Measurements from ENCODE around the gene PCDHGA10. TPM values are rescaled to one million over a fixed set of nuclear protein-coding genes. Genes with fewer than 3 reads are reported as not detected.
"Not testable (repeated sequence)": the region's sequence is repeated elsewhere in the genome, so short reads cannot be mapped to it uniquely, and the experiment has no call there.

The PCDHGA10 gene
- total and polyA plus RNA-seq, 3 donors from 2014 or later, result 1.2 to 11.7 (median 11.3) TPM

- no peaks in the 10 kb centered on the region for H3K9me3 ChIP-seq
- no peak for TF ChIP-seq CTCF (IDR thresholded peaks at IDR 0.05)
- TF ChIP-seq POLR2A (IDR thresholded peaks at IDR 0.05), result no peak
- H3K27ac ChIP-seq, result no peak overlapping the region
- H3K4me1 ChIP-seq, result no peaks in the 10 kb centered on the region
- no peak overlapping the region for H3K4me3 ChIP-seq
- intact Hi-C loops (cut with DNase I; ENCODE audit: low total_unique reads), result no loop called here
- no peak for DNase-seq
- WGBS, 2 donors, result 31 to 42% methylated on average over 10 of the region's 10 CpGs
- no peaks in the 10 kb centered on the region for H3K27me3 ChIP-seq
- H3K36me3 ChIP-seq (ENCODE audit: low read depth, missing control alignments), result no peaks in the 10 kb centered on the region
These were observed 24.1 kb upstream of the PCDHGA10 start for GRCh38 chr5:141388661-141389060.

- no peak overlapping the region for H3K27ac ChIP-seq
- no peak overlapping the region for H3K4me3 ChIP-seq
- H3K4me1 ChIP-seq, result no peaks in the 10 kb centered on the region
- H3K27me3 ChIP-seq, result no peaks in the 10 kb centered on the region
- no peaks in the 10 kb centered on the region for H3K36me3 ChIP-seq (ENCODE audit: low read depth, missing control alignments)
- TF ChIP-seq POLR2A (IDR thresholded peaks at IDR 0.05), result no peak
- TF ChIP-seq CTCF (IDR thresholded peaks at IDR 0.05), result no peak
- no peaks in the 10 kb centered on the region for H3K9me3 ChIP-seq
- WGBS, 2 donors, result 33 to 35% methylated on average over 23 to 73 of the region's 77 CpGs
- DNase-seq, result no peak
- intact Hi-C loops (cut with DNase I; ENCODE audit: low total_unique reads), result no loop called here
These were observed 23.4 kb upstream of the PCDHGA10 start for GRCh38 chr5:141389153-141390042.

GRCh38 chr5:141392429-141393198 lies 20.2 kb upstream of the PCDHGA10 start, which contains the start of gene PCDHGA8:
Gene PCDHGA8, plus strand, starts transcription at chr5:141392633. Its CDS starts 181 bp downstream, at chr5:141392814.
- DNase-seq, result no peak
- H3K4me1 ChIP-seq, result no peaks in the 10 kb centered on the region
- no peak within 1 kb of the TSS for H3K27ac ChIP-seq
- 25 to 28% methylated on average over 33 to 38 of the region's 38 CpGs for WGBS, 2 donors
- H3K9me3 ChIP-seq, result no peaks in the 10 kb centered on the region
- peak within 1 kb of the TSS in 1 of 2 donors; percentile 38 for H3K4me3 ChIP-seq
- H3K27me3 ChIP-seq, result no peaks in the 10 kb centered on the region
- TF ChIP-seq POLR2A (IDR thresholded peaks at IDR 0.05) (no peak), CTCF (IDR thresholded peaks at IDR 0.05) (no peak)
- no peaks in the 10 kb centered on the region for H3K36me3 ChIP-seq (ENCODE audit: low read depth, missing control alignments)
- intact Hi-C loops (cut with DNase I; ENCODE audit: low total_unique reads), result no loop called here

GRCh38 chr5:141393267-141393666 lies 19.5 kb upstream of the PCDHGA10 start:
- 24 to 33% methylated on average over 21 of the region's 21 CpGs for WGBS, 2 donors

GRCh38 chr5:141394401-141395187 lies 18.2 kb upstream of the PCDHGA10 start:
- intact Hi-C loops (cut with DNase I; ENCODE audit: low total_unique reads); DNase-seq; H3K4me3 ChIP-seq; H3K9me3 ChIP-seq; H3K27me3 ChIP-seq; H3K4me1 ChIP-seq; H3K36me3 ChIP-seq (ENCODE audit: low read depth, missing control alignments); H3K27ac ChIP-seq: not testable (repeated sequence)
- 32 to 34% methylated on average over 13 to 51 of the region's 53 CpGs for WGBS, 2 donors

More at GRCh38 chr5:141393267-141393666, 19.5 kb upstream of the PCDHGA10 start:
- no peak for TF ChIP-seq POLR2A (IDR thresholded peaks at IDR 0.05)
- no peak for TF ChIP-seq CTCF (IDR thresholded peaks at IDR 0.05)
- H3K36me3 ChIP-seq (ENCODE audit: low read depth, missing control alignments), result no peaks in the 10 kb centered on the region
- no peak for DNase-seq
- intact Hi-C loops (cut with DNase I; ENCODE audit: low total_unique reads), result no loop called here
- H3K4me1 ChIP-seq, result no peaks in the 10 kb centered on the region
- no peaks in the 10 kb centered on the region for H3K27me3 ChIP-seq
- no peak overlapping the region for H3K27ac ChIP-seq
- H3K4me3 ChIP-seq, result peak overlapping the region in 1 of 2 donors; percentile 38
- H3K9me3 ChIP-seq, result no peaks in the 10 kb centered on the region

Measured in testis (tissue), 3 donors.